GM19372 (cell line): ENCODE data around the gene SERPINA1.

Source experiments
- ATAC-seq: cut with Tn5 transposase; IDR thresholded peaks from one replicate; pipeline ENCODE4 v1.9.1; 2021; ENCODE audit warnings: mild to moderate bottlenecking, low read depth, moderate library complexity; ENCODE audit not compliant: unreplicated experiment

The SERPINA1 gene

GRCh38 chr14:94398536-94398935, 10.1 kb upstream of the SERPINA1 start:
- ATAC-seq, result no peak

- ATAC-seq, result no peak
Observed at GRCh38 chr14:94398182-94398479, 9.7 kb upstream of the SERPINA1 start.

- no peak for ATAC-seq
Observed at GRCh38 chr14:94397289-94398181, 9.1 kb upstream of the SERPINA1 start.

- no peak for ATAC-seq
Observed at GRCh38 chr14:94396628-94397225, 8.3 kb upstream of the SERPINA1 start.

GRCh38 chr14:94395888-94396574, 7.6 kb upstream of the SERPINA1 start:
- ATAC-seq, result no peak

- no peak for ATAC-seq
Observed at GRCh38 chr14:94395282-94395887, 7.0 kb upstream of the SERPINA1 start.

GRCh38 chr14:94394581-94395207, 6.3 kb upstream of the SERPINA1 start:
- no peak for ATAC-seq

- ATAC-seq, result no peak
Observed at GRCh38 chr14:94394025-94394493, 5.7 kb upstream of the SERPINA1 start.

- ATAC-seq, result no peak
Observed at GRCh38 chr14:94393474-94393873, 5.1 kb upstream of the SERPINA1 start.

GRCh38 chr14:94392510-94392935, 4.1 kb upstream of the SERPINA1 start:
- no peak for ATAC-seq

- ATAC-seq, result no peak
Observed at GRCh38 chr14:94391281-94391975, 3.0 kb upstream of the SERPINA1 start.

- ATAC-seq, result no peak
Observed at GRCh38 chr14:94390372-94391086, 2.1 kb upstream of the SERPINA1 start.

GRCh38 chr14:94389731-94390371, 1.4 kb upstream of the SERPINA1 start:
- no peak for ATAC-seq

- ATAC-seq, result no peak
Observed at GRCh38 chr14:94389104-94389469, 685 bp upstream of the SERPINA1 start.

- ATAC-seq, result no peak
Observed at GRCh38 chr14:94388027-94388383, 397 bp downstream of the SERPINA1 start.

- no peak for ATAC-seq
Observed at GRCh38 chr14:94387051-94388026, 1.1 kb downstream of the SERPINA1 start.

- ATAC-seq, result no peak
Observed at GRCh38 chr14:94386085-94387031, 2.0 kb downstream of the SERPINA1 start.
